OCI-LY1 (cell line): ENCODE results near the gene FAM83E.

Experiments used
- H2AFZ ChIP-seq: fragments of 200-600 bp; sonication (generic), shearing (Covaris generic); 2 replicates; pipeline ENCODE4 v1.6.0; 2014; ENCODE audit warnings: antibody characterized with exemption, mild to moderate bottlenecking, low read length
- H3F3A ChIP-seq: fragments of 200-600 bp; sonication (generic), shearing (Covaris generic); 2 replicates; pipeline ENCODE4 v1.6.0; 2014; ENCODE audit warnings: mild to moderate bottlenecking, antibody characterized with exemption, low read length, moderate library complexity; ENCODE audit not compliant: insufficient read depth
- H3K27ac ChIP-seq: fragments of 200-600 bp; sonication (generic); 2 replicates; pipeline ENCODE4 v1.5.1; 2014; ENCODE audit warnings: low read length, mixed run types, mild to moderate bottlenecking, low read depth; ENCODE audit not compliant: poor library complexity, severe bottlenecking
- H3K27me3 ChIP-seq: fragments of 200-600 bp; sonication (generic); 2 replicates; pipeline ENCODE4 v1.6.0; 2014; ENCODE audit warnings: antibody characterized with exemption, mild to moderate bottlenecking, low read length, moderate library complexity; ENCODE audit not compliant: insufficient read depth
- H3K36me3 ChIP-seq: fragments of 200-600 bp; sonication (generic); 2 replicates; pipeline ENCODE4 v1.6.1; 2014; ENCODE audit warnings: mild to moderate bottlenecking, antibody characterized with exemption, low read length, moderate library complexity, mixed read lengths; ENCODE audit not compliant: insufficient read depth
- H3K4me1 ChIP-seq: fragments of 200-600 bp; sonication (generic); 2 replicates; pipeline ENCODE4 v1.5.1; 2014; ENCODE audit warnings: mild to moderate bottlenecking, low read length, moderate library complexity; ENCODE audit not compliant: insufficient read depth, severe bottlenecking
- H3K4me2 ChIP-seq: fragments of 200-600 bp; sonication (generic), shearing (Covaris generic); 2 replicates; pipeline ENCODE4 v1.6.1; 2014; ENCODE audit warnings: low read length
- H3K4me3 ChIP-seq: fragments of 200-600 bp; sonication (generic); 2 replicates; pipeline ENCODE4 v1.5.1; 2014; ENCODE audit warnings: low read length, low read depth, mild to moderate bottlenecking, mixed read lengths; ENCODE audit not compliant: poor library complexity, severe bottlenecking
- H3K79me2 ChIP-seq: fragments of 200-600 bp; shearing (Covaris generic); 2 replicates; pipeline ENCODE4 v1.6.1; 2016; ENCODE audit warnings: mixed run types, low read length, mixed read lengths; ENCODE audit not compliant: insufficient read depth
- H3K9ac ChIP-seq: fragments of 200-600 bp; sonication (generic), shearing (Covaris generic); 2 replicates; pipeline ENCODE4 v1.6.1; 2014; ENCODE audit warnings: mild to moderate bottlenecking, low read length, mixed read lengths
- H3K9me2 ChIP-seq: fragments of 200-600 bp; sonication (generic), shearing (Covaris generic); 2 replicates; pipeline ENCODE4 v1.6.1; 2014; ENCODE audit warnings: low read depth, mild to moderate bottlenecking, low read length, mixed read lengths
- H3K9me3 ChIP-seq: fragments of 200-600 bp; shearing (Covaris generic); 2 replicates; pipeline ENCODE4 v1.6.1; 2014; ENCODE audit warnings: low read length, mixed read lengths
- H4K20me1 ChIP-seq: fragments of 200-600 bp; sonication (generic), shearing (Covaris generic); 2 replicates; pipeline ENCODE4 v1.6.0; 2016; ENCODE audit warnings: mild to moderate bottlenecking, low read length; ENCODE audit not compliant: insufficient read depth
- EZH2 ChIP-seq: fragments of 200-600 bp; sonication (generic), shearing (Covaris generic); IDR thresholded peaks from 2 replicates; pipeline ENCODE4 v1.8.0; 2017; ENCODE audit warnings: borderline replicate concordance, mixed run types, mild to moderate bottlenecking, antibody characterized with exemption, low read length, moderate library complexity, mixed read lengths
- TF ChIP-seq, protein P1 (sequence below): fragments of 200-600 bp; sonication (generic), shearing (Covaris generic); IDR thresholded peaks from 2 replicates; pipeline ENCODE4 v1.5.1; 2017; ENCODE audit warnings: mild to moderate bottlenecking, antibody characterized with exemption, low read length, moderate library complexity, mixed read lengths

FAM83E gene

DNA sequence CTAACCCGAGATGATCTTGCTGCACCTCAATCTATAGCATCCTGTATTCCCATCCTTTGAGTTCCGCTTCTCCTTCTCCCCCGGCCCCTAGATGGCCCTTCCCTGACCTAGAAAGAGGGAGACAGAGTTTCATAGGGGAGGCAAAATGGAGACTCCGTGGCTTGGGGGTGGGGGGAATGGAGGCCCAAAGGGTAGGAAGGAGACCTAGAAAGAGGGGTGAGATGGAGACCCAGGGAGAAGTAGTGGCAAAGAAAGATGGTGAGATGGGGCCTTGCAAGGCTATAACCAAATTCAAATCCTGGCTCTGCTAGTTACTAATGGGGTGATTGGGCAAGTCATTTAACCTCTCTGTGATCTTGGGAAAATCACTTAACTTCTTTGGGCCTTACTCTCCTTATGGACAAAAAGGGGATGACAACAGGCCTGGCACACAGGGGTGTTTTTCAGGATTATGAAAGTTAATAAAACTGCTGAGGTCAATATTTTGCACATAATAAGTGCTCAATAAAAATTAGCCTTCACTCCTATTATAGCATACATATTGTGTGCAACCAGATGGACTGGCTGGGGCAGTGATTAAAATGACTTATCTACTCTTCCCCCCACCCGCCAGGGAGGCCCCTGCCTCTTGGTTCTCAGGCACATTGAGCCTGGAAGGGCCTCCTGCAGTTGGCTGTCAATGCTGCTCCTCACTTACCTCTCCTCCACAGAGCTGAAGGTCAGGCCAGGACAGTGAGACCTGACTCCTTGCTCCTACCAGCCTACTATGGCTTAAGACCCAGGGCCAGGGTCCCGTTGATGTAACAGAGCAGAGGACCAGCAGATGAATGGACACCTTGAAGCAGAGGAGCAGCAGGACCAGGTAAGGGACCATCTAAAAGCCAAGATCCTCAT is 5.1 kb upstream of the FAM83E start:
- Histone ChIP-seq H3K27me3 (no peaks in the 10 kb centered on the region), H3K4me2 (peak overlapping the region; percentile 87), H3K9me2 (no peaks in the 10 kb centered on the region), H3F3A (no peaks in the 10 kb centered on the region), H3K4me3 (peak overlapping the region; percentile 95), H3K36me3 (peaks cover 37% of the 10 kb centered on the region), H3K9ac (peak overlapping the region; percentile 87), H2AFZ (no peak overlapping the region), H4K20me1 (no peaks in the 10 kb centered on the region), H3K79me2 (peaks cover 20% of the 10 kb centered on the region), H3K27ac (peak overlapping the region; percentile 67), H3K4me1 (peaks cover 64% of the 10 kb centered on the region), H3K9me3 (no peaks in the 10 kb centered on the region)
- TF ChIP-seq EZH2 = no peak
- TF ChIP-seq, protein P1, sequence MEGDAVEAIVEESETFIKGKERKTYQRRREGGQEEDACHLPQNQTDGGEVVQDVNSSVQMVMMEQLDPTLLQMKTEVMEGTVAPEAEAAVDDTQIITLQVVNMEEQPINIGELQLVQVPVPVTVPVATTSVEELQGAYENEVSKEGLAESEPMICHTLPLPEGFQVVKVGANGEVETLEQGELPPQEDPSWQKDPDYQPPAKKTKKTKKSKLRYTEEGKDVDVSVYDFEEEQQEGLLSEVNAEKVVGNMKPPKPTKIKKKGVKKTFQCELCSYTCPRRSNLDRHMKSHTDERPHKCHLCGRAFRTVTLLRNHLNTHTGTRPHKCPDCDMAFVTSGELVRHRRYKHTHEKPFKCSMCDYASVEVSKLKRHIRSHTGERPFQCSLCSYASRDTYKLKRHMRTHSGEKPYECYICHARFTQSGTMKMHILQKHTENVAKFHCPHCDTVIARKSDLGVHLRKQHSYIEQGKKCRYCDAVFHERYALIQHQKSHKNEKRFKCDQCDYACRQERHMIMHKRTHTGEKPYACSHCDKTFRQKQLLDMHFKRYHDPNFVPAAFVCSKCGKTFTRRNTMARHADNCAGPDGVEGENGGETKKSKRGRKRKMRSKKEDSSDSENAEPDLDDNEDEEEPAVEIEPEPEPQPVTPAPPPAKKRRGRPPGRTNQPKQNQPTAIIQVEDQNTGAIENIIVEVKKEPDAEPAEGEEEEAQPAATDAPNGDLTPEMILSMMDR = no peak; the same call in 1 of the 2 replicates

GRCh38 chr19:48618916-48619691 is 4.2 kb upstream of the FAM83E start, which contains the start of the genes RPL18 and SPHK2:
RPL18 (minus strand) TSS chr19:48619178; CDS start chr19:48619143, 35 bp downstream.
SPHK2 (plus strand) TSS chr19:48619506; CDS start chr19:48620515, 1,009 bp downstream.
- Histone ChIP-seq H3K4me1 (peaks cover 61% of the 10 kb centered on the region), H3K27ac (peak within 1 kb of the TSS; percentile 67), H3K79me2 (peaks cover 20% of the 10 kb centered on the region)

GRCh38 chr19:48618278-48618915 is 3.5 kb upstream of the FAM83E start:
- Histone ChIP-seq H2AFZ (no peak overlapping the region), H3K27ac (peak overlapping the region; percentile 65), H4K20me1 (no peaks in the 10 kb centered on the region), H3K9me2 (no peaks in the 10 kb centered on the region), H3K4me3 (peak overlapping the region; percentile 95), H3K36me3 (peaks cover 44% of the 10 kb centered on the region), H3K9me3 (no peaks in the 10 kb centered on the region), H3K9ac (peak overlapping the region; percentile 99), H3F3A (no peaks in the 10 kb centered on the region), H3K27me3 (no peaks in the 10 kb centered on the region), H3K79me2 (peaks cover 20% of the 10 kb centered on the region), H3K4me2 (peak overlapping the region; percentile 92), H3K4me1 (peaks cover 55% of the 10 kb centered on the region)
- no peak for TF ChIP-seq EZH2
- TF ChIP-seq, protein P1 = no peak

More at GRCh38 chr19:48618916-48619691, 4.2 kb upstream of the FAM83E start, which contains the start of the genes RPL18 and SPHK2:
- H3K4me3 ChIP-seq = peak within 1 kb of the TSS; percentile 95
- TF ChIP-seq EZH2 = no peak
- TF ChIP-seq, protein P1 = no peak
- no peaks in the 10 kb centered on the region for H3K27me3 ChIP-seq
- no peaks in the 10 kb centered on the region for H3K9me2 ChIP-seq
- H4K20me1 ChIP-seq = no peaks in the 10 kb centered on the region
- H2AFZ ChIP-seq = no peak within 1 kb of the TSS
- peak within 1 kb of the TSS; percentile 92 for H3K4me2 ChIP-seq
- H3K9ac ChIP-seq = peak within 1 kb of the TSS; percentile 99
- no peaks in the 10 kb centered on the region for H3K9me3 ChIP-seq
- H3K36me3 ChIP-seq = peaks cover 40% of the 10 kb centered on the region
- H3F3A ChIP-seq = no peaks in the 10 kb centered on the region
